ENCODE measurements around the gene SDR42E2.
"Not testable (repeated sequence)": the region's sequence is repeated elsewhere in the genome, so short reads cannot be mapped to it uniquely, and the experiment has no call there.

The SDR42E2 gene

GRCh38 chr16:22163806-22164205 is 1.5 kb downstream of the SDR42E2 start:
- Histone ChIP-seq H3K27ac (no peak overlapping the region), H3K36me3 (replicated peaks) (no peaks in the 10 kb centered on the region), H3K4me3 (ENCODE audit: low read depth, low read length) (no peak overlapping the region), H3K27me3 (replicated peaks) (peaks cover 20% of the 10 kb centered on the region)
- in situ Hi-C loops (cut with HindIII; ENCODE audit: low pct_ligation_motif_present, low sequenced_read_pairs) = no loop called here
- no peak for DNase-seq
- TF ChIP-seq, protein P1, sequence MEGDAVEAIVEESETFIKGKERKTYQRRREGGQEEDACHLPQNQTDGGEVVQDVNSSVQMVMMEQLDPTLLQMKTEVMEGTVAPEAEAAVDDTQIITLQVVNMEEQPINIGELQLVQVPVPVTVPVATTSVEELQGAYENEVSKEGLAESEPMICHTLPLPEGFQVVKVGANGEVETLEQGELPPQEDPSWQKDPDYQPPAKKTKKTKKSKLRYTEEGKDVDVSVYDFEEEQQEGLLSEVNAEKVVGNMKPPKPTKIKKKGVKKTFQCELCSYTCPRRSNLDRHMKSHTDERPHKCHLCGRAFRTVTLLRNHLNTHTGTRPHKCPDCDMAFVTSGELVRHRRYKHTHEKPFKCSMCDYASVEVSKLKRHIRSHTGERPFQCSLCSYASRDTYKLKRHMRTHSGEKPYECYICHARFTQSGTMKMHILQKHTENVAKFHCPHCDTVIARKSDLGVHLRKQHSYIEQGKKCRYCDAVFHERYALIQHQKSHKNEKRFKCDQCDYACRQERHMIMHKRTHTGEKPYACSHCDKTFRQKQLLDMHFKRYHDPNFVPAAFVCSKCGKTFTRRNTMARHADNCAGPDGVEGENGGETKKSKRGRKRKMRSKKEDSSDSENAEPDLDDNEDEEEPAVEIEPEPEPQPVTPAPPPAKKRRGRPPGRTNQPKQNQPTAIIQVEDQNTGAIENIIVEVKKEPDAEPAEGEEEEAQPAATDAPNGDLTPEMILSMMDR (IDR thresholded peaks at IDR 0.05; ENCODE audit: low read depth, low read length, missing control alignments) = no peak

GRCh38 chr16:22164482-22164881 is 2.2 kb downstream of the SDR42E2 start:
- TF ChIP-seq, protein P1 (IDR thresholded peaks at IDR 0.05; ENCODE audit: low read depth, low read length, missing control alignments) = no peak
- H3K4me3 ChIP-seq (ENCODE audit: low read depth, low read length) = no peak overlapping the region
- no peaks in the 10 kb centered on the region for H3K36me3 ChIP-seq (replicated peaks)
- no peak for DNase-seq
- peaks cover 20% of the 10 kb centered on the region for H3K27me3 ChIP-seq (replicated peaks)
- in situ Hi-C loops (cut with HindIII; ENCODE audit: low pct_ligation_motif_present, low sequenced_read_pairs) = no loop called here
- H3K27ac ChIP-seq = no peak overlapping the region

GRCh38 chr16:22165508-22166285 is 3.4 kb downstream of the SDR42E2 start:
- Histone ChIP-seq H3K27ac (no peak overlapping the region), H3K4me3 (ENCODE audit: low read depth, low read length) (no peak overlapping the region), H3K27me3 (replicated peaks) (peaks cover 18% of the 10 kb centered on the region), H3K36me3 (replicated peaks) (no peaks in the 10 kb centered on the region)
- no peak for DNase-seq
- TF ChIP-seq, protein P1 (IDR thresholded peaks at IDR 0.05; ENCODE audit: low read depth, low read length, missing control alignments) = no peak
- in situ Hi-C loops (cut with HindIII; ENCODE audit: low pct_ligation_motif_present, low sequenced_read_pairs) = no loop called here

DNA sequence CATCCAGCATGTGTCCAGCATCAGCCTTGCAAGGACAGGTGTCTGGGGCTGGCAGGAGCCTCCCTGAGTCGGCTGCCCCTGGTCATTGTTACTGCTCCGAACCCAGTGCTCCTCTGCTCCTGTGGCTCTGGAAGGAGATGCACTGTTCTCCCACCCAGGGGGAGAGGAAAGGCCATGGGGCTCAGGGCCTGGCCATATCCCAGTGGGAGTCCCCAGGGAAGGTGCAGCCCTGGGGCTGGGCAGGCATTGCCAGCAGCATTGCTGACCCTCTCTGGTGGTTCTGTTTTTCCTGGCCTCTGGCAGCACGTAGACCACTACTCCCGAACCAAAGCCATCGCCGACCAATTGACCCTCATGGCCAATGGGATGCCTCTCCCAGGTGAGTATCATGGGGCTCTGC is 9.6 kb downstream of the SDR42E2 start:
- TF ChIP-seq, protein P1 (IDR thresholded peaks at IDR 0.05; ENCODE audit: low read depth, low read length, missing control alignments) = no peak
- in situ Hi-C loops (cut with HindIII; ENCODE audit: low pct_ligation_motif_present, low sequenced_read_pairs) = no loop called here
- H3K27me3 ChIP-seq (replicated peaks) = no peaks in the 10 kb centered on the region
- H3K27ac ChIP-seq = no peak overlapping the region
- no peaks in the 10 kb centered on the region for H3K36me3 ChIP-seq (replicated peaks)
- no peak overlapping the region for H3K4me3 ChIP-seq (ENCODE audit: low read depth, low read length)
- no peak for DNase-seq

- in situ Hi-C loops (cut with HindIII; ENCODE audit: low pct_ligation_motif_present, low sequenced_read_pairs); H3K4me3 ChIP-seq (ENCODE audit: low read depth, low read length); H3K27me3 ChIP-seq (replicated peaks); H3K27ac ChIP-seq; DNase-seq; H3K36me3 ChIP-seq (replicated peaks): not testable (repeated sequence)
Observed at GRCh38 chr16:22172642-22173041, 10.3 kb downstream of the SDR42E2 start.

DNA sequence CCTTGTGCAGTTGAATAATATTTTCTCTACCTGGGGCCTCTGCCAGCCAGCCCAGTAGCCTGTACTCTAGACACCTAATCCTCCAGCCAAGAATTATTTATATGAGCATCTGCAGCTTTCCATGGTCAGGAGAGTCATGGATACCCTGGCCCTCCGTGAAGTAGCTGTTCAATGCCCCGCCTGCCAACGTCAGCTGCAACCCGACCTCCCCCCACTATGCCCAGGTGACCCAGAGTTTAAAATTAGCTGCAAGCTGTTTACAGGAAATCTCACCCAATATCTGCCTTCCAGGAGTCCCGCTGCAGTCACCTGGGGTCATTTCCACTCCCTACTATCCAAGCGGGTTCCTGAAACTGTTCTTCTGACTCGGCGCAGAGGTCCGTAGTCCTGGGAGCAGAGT is 12.3 kb downstream of the SDR42E2 start:
- in situ Hi-C loops (cut with HindIII; ENCODE audit: low pct_ligation_motif_present, low sequenced_read_pairs) = no loop called here
- TF ChIP-seq, protein P1 (IDR thresholded peaks at IDR 0.05; ENCODE audit: low read depth, low read length, missing control alignments) = no peak
- Histone ChIP-seq H3K4me3 (ENCODE audit: low read depth, low read length) (no peak overlapping the region), H3K36me3 (replicated peaks) (no peaks in the 10 kb centered on the region), H3K27ac (no peak overlapping the region), H3K27me3 (replicated peaks) (no peaks in the 10 kb centered on the region)
- no peak for DNase-seq

All from brain microvascular endothelial cell (primary cell).